WTC11 (cell line): ENCODE measurements around the gene RBP2. TPM values are rescaled to one million over a fixed set of nuclear protein-coding genes. Genes with fewer than 3 reads are reported as not detected.

Experiments used
- ATAC-seq: fragments of 200-7000 bp; cut with Tn5 transposase; 2 replicates; pipeline ENCODE4 v1.10.0; 2021; ENCODE audit warnings: mild to moderate bottlenecking, moderate library complexity
- CTCF ChIA-PET: fragments of 300-600 bp; sonication (Branson Sonifier 250); formaldehyde crosslinking; loops from one replicate; lab custom pipeline; 2021; ENCODE audit warnings: antibody characterized with exemption; lab: Charles Lee
- POLR2A ChIA-PET: fragments of 350-600 bp; sonication (Branson Sonifier 250); formaldehyde crosslinking; loops from one replicate; lab custom pipeline; 2021; ENCODE audit warnings: antibody characterized with exemption; lab: Charles Lee
- DNase-seq: peaks from one replicate; pipeline ENCODE4 v3.0.0; 2021; ENCODE audit warnings: low spot score
- H3K27ac Mint-ChIP-seq: 2 replicates; pipeline ENCODE4 v1.8.0; 2021; ENCODE audit warnings: mixed read lengths
- H3K27me3 Mint-ChIP-seq: 2 replicates; pipeline ENCODE4 v1.8.0; 2021; ENCODE audit warnings: low read depth, mild to moderate bottlenecking, moderate library complexity, mixed read lengths
- H3K36me3 Mint-ChIP-seq: 2 replicates; pipeline ENCODE4 v1.8.0; 2021; ENCODE audit warnings: mixed read lengths
- H3K4me1 Mint-ChIP-seq: 2 replicates; pipeline ENCODE4 v1.8.0; 2022; ENCODE audit warnings: mixed read lengths
- H3K4me3 Mint-ChIP-seq: 2 replicates; pipeline ENCODE4 v1.8.0; 2021; ENCODE audit warnings: mild to moderate bottlenecking, moderate library complexity, mixed read lengths
- H3K9me3 Mint-ChIP-seq: 2 replicates; pipeline ENCODE4 v1.8.0; 2021; ENCODE audit warnings: mixed read lengths
- ARID4B ChIP-seq: sonication (generic); formaldehyde crosslinking; IDR thresholded peaks from 2 replicates; pipeline ENCODE4 v1.8.0; 2023; ENCODE audit warnings: missing genetic modification reagents, mild to moderate bottlenecking, borderline replicate concordance
- ATF2 ChIP-seq: sonication (generic); formaldehyde crosslinking; IDR thresholded peaks from 2 replicates; pipeline ENCODE4 v1.8.1; 2022; ENCODE audit warnings: low read depth, missing genetic modification reagents, borderline replicate concordance
- CDX4 ChIP-seq: fragments of 250-450 bp; sonication (Bioruptor Pico); IDR thresholded peaks from 2 replicates; pipeline ENCODE4 v1.9.0; 2021; ENCODE audit warnings: moderate library complexity, mild to moderate bottlenecking, inconsistent platforms, borderline replicate concordance
- ETV6 ChIP-seq: sonication (generic); formaldehyde crosslinking; IDR thresholded peaks from 2 replicates; pipeline ENCODE4 v1.8.1; 2022; ENCODE audit warnings: mild to moderate bottlenecking, missing genetic modification reagents
- MAX ChIP-seq: sonication (generic); formaldehyde crosslinking; IDR thresholded peaks from 2 replicates; pipeline ENCODE4 v1.8.0; 2022; ENCODE audit warnings: mild to moderate bottlenecking, missing genetic modification reagents
- MYBL2 ChIP-seq: sonication (generic); formaldehyde crosslinking; IDR thresholded peaks from 2 replicates; pipeline ENCODE4 v1.8.1; 2023; ENCODE audit warnings: mild to moderate bottlenecking, moderate library complexity, missing genetic modification reagents
- PRDM15 ChIP-seq: sonication (generic); formaldehyde crosslinking; IDR thresholded peaks from 2 replicates; pipeline ENCODE4 v1.8.0; 2022; ENCODE audit warnings: missing genetic modification reagents
- PRRX2 ChIP-seq: fragments of 250-450 bp; sonication (Bioruptor Pico); IDR thresholded peaks from 2 replicates; pipeline ENCODE4 v1.8.0; 2021; ENCODE audit warnings: mild to moderate bottlenecking
- SMAD3 ChIP-seq: sonication (generic); formaldehyde crosslinking; IDR thresholded peaks from 2 replicates; pipeline ENCODE4 v1.8.0; 2022; ENCODE audit warnings: missing genetic modification reagents, mild to moderate bottlenecking, borderline replicate concordance
- TEAD1 ChIP-seq: sonication (generic); formaldehyde crosslinking; IDR thresholded peaks from 2 replicates; pipeline ENCODE4 v1.8.0; 2022; ENCODE audit warnings: mild to moderate bottlenecking, missing genetic modification reagents
- ZNF121 ChIP-seq: sonication (generic); formaldehyde crosslinking; IDR thresholded peaks from 2 replicates; pipeline ENCODE4 v1.8.0; 2023; ENCODE audit warnings: missing genetic modification reagents
- ZNF416 ChIP-seq: fragments of 250-450 bp; sonication (Bioruptor Pico); IDR thresholded peaks from 2 replicates; pipeline ENCODE4 v1.9.0; 2021; ENCODE audit warnings: mild to moderate bottlenecking, inconsistent platforms
- ZNF425 ChIP-seq: fragments of 250-450 bp; sonication (Bioruptor Pico); conservative IDR thresholded peaks from 2 replicates; pipeline ENCODE4 v1.9.0; 2021; ENCODE audit warnings: mild to moderate bottlenecking
- ZNF512 ChIP-seq: sonication (generic); formaldehyde crosslinking; IDR thresholded peaks from 2 replicates; pipeline ENCODE4 v1.8.1; 2022; ENCODE audit warnings: missing genetic modification reagents, borderline replicate concordance
- ZNF532 ChIP-seq: fragments of 250-450 bp; sonication (Bioruptor Pico); IDR thresholded peaks from 2 replicates; pipeline ENCODE4 v1.9.0; 2021; ENCODE audit warnings: mild to moderate bottlenecking, borderline replicate concordance
- total RNA-seq: library from RNA; stranded (reverse); gene quantifications from 3 replicates; pipeline ENCODE4 v1.2.3, GENCODE V29; 2021

Gene RBP2
- total RNA-seq, 1 experiment from 2014 or later: not detected

- TF ChIP-seq ZNF425: no peak
- no peak for TF ChIP-seq ARID4B (CRISPR knock-in tag)
- TF ChIP-seq CDX4 (CRISPR knock-in tag): no peak
- TF ChIP-seq TEAD1: no peak
- no peak for TF ChIP-seq MYBL2 (CRISPR knock-in tag)
- no peak for TF ChIP-seq ZNF512
- TF ChIP-seq ATF2: no peak
- TF ChIP-seq SMAD3 (CRISPR knock-in tag): no peak
- TF ChIP-seq ETV6 (CRISPR knock-in tag): no peak
- no peak for TF ChIP-seq ZNF532 (CRISPR knock-in tag)
- no peak for TF ChIP-seq ZNF416
These were observed 45.5 kb upstream of the RBP2 start (continued) for GRCh38 chr3:139521816-139522215.

- CTCF ChIA-PET: interaction anchor here (1.3 to 2.6 kb wide), 6 partner anchors 10 to 95 kb away, joined by 3 to 12 read pairs (median 10); no protein-coding TSS in a partner anchor
- peaks cover 5% of the 10 kb centered on the region; the same call in 1 of the 2 replicates for H3K36me3 Mint-ChIP-seq
- TF ChIP-seq ATF2 (no peak), MAX (no peak), MYBL2 (CRISPR knock-in tag) (no peak), PRRX2 (CRISPR knock-in tag) (no peak), ZNF121 (CRISPR knock-in tag) (no peak), PRDM15 (no peak)
These were observed 44.8 kb upstream of the RBP2 start for GRCh38 chr3:139521144-139521543.

More at GRCh38 chr3:139521144-139521543, 44.8 kb upstream of the RBP2 start:
- DNase-seq (no peak), ATAC-seq (no peak)
- no peak overlapping the region for H3K4me3 Mint-ChIP-seq
- H3K27me3 Mint-ChIP-seq: peaks cover 24% of the 10 kb centered on the region
- peaks cover 28% of the 10 kb centered on the region for H3K4me1 Mint-ChIP-seq
- H3K27ac Mint-ChIP-seq: no peak overlapping the region
- H3K9me3 Mint-ChIP-seq: no peaks in the 10 kb centered on the region
- POLR2A ChIA-PET: no interaction called here
